Hepatocyte (in vitro differentiated cells): ENCODE results near the gene NOPCHAP1. TPM values are rescaled to one million over a fixed set of nuclear protein-coding genes. Genes with fewer than 3 reads are reported as not detected.

ENCODE experiments used
- DNase-seq: peaks from one replicate; pipeline ENCODE4 v3.0.0-alpha.2; 2016; ENCODE audit warnings: low spot score
- H2AFZ ChIP-seq: fragments of 200-600 bp; sonication (generic); 2 replicates; pipeline ENCODE4 v1.6.0; 2016; ENCODE audit warnings: antibody characterized with exemption, mild to moderate bottlenecking
- H3K27ac ChIP-seq: fragments of 200-600 bp; sonication (generic); 2 replicates; pipeline ENCODE4 v1.5.1; 2016; ENCODE audit warnings: mild to moderate bottlenecking
- H3K27me3 ChIP-seq: fragments of 200-600 bp; sonication (generic); 2 replicates; pipeline ENCODE4 v1.6.1; 2016
- H3K36me3 ChIP-seq: fragments of 200-600 bp; sonication (generic); replicated peaks from 2 replicates; pipeline ENCODE4 v1.5.1; 2016; ENCODE audit warnings: low read depth; ENCODE audit not compliant: insufficient read depth
- H3K4me1 ChIP-seq: fragments of 200-600 bp; sonication (generic); 2 replicates; pipeline ENCODE4 v1.5.1; 2016; ENCODE audit warnings: mild to moderate bottlenecking, moderate library complexity; ENCODE audit not compliant: insufficient read depth
- H3K4me2 ChIP-seq: fragments of 200-600 bp; sonication (generic); 2 replicates; pipeline ENCODE4 v1.6.0; 2016
- H3K4me3 ChIP-seq: fragments of 200-600 bp; sonication (generic); 2 replicates; pipeline ENCODE4 v1.5.1; 2016; ENCODE audit warnings: mild to moderate bottlenecking
- H3K79me2 ChIP-seq: fragments of 200-600 bp; sonication (generic); 2 replicates; pipeline ENCODE4 v1.6.0; 2017; ENCODE audit warnings: mild to moderate bottlenecking
- H3K9me2 ChIP-seq: fragments of 200-600 bp; sonication (generic); replicated peaks from 2 replicates; pipeline ENCODE4 v1.6.0; 2017; ENCODE audit warnings: mild to moderate bottlenecking; ENCODE audit not compliant: insufficient read depth
- H3K9me3 ChIP-seq: fragments of 200-600 bp; sonication (generic); 2 replicates; pipeline ENCODE4 v1.5.1; 2016; ENCODE audit warnings: low read depth, mild to moderate bottlenecking
- H4K20me1 ChIP-seq: fragments of 200-600 bp; sonication (generic); 2 replicates; pipeline ENCODE4 v1.6.0; 2016; ENCODE audit warnings: mild to moderate bottlenecking; ENCODE audit not compliant: insufficient read depth, poor library complexity, severe bottlenecking
- EZH2 ChIP-seq: fragments of 200-600 bp; sonication (generic); IDR thresholded peaks from 2 replicates; pipeline ENCODE4 v1.6.1; 2016; ENCODE audit warnings: antibody characterized with exemption, mild to moderate bottlenecking, borderline replicate concordance
- EZH2phosphoT487 ChIP-seq: fragments of 200-600 bp; sonication (generic); IDR thresholded peaks from one replicate; pipeline ENCODE4 v1.6.1; 2018; ENCODE audit warnings: antibody characterized with exemption, mild to moderate bottlenecking, low read depth, moderate library complexity; ENCODE audit not compliant: unreplicated experiment, severe bottlenecking
- WGBS: methylation state at CpG from one replicate; pipeline ENCODE4 v1.1.6; 2016; ENCODE audit warnings: low lambda C conversion rate; ENCODE audit errors: missing lambda C conversion rate; 5-methylcytosine and 5-hydroxymethylcytosine counted together
- polyA plus RNA-seq: library from polyadenylated mRNA; unstranded; fragments of >200 nt; fragmentation: Nextera tagmentation; extraction: Ambion mirVana; gene quantifications from 2 replicates; pipeline ENCODE4 v1.2.1, GENCODE V29; 2016
- total RNA-seq: library from RNA; depleted of rRNA; stranded (reverse); fragments of >200 nt; gene quantifications from 2 replicates; pipeline ENCODE4 v1.2.3, GENCODE V29; 2014
- TF ChIP-seq, protein P1 (sequence below): fragments of 200-600 bp; sonication (generic); IDR thresholded peaks from 2 replicates; pipeline ENCODE4 v1.5.1; 2016; ENCODE audit warnings: antibody characterized with exemption, mild to moderate bottlenecking; ENCODE audit not compliant: poor library complexity

Gene NOPCHAP1
- total and polyA plus RNA-seq, 2 experiments from 2014 or later = 2.4 to 16.2 TPM

DNA sequence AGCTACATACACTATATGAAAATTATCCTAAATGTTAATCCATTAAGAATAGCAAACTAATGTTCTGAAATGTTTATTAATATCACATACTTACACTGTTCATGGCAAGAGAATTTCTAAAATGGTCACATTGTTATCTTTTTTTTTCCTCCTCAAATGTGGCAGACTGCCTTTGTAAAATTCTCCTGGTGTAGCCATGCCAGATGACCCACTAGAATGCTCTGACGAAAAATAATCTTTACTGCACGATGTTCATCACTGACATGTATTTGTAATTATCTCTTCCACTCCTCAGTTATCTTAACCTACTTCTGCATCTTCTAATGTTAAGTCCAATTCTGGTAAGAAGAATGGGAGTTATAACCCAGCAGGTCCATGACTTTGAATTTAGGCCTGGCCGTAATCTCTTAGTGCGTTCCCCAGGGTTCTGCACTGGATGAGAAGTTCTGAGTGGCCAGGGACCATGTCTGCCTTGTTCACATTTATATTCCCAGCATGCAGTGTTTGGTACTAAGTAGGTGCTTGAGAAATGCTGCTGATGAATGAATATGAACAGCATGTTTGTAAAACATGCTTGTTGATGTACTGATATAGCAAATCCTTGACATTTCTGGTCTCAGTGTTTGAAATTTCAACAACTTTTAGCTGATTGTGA is 46.7 kb downstream of the NOPCHAP1 start:
- TF ChIP-seq EZH2 = no peak
- TF ChIP-seq, protein P1, sequence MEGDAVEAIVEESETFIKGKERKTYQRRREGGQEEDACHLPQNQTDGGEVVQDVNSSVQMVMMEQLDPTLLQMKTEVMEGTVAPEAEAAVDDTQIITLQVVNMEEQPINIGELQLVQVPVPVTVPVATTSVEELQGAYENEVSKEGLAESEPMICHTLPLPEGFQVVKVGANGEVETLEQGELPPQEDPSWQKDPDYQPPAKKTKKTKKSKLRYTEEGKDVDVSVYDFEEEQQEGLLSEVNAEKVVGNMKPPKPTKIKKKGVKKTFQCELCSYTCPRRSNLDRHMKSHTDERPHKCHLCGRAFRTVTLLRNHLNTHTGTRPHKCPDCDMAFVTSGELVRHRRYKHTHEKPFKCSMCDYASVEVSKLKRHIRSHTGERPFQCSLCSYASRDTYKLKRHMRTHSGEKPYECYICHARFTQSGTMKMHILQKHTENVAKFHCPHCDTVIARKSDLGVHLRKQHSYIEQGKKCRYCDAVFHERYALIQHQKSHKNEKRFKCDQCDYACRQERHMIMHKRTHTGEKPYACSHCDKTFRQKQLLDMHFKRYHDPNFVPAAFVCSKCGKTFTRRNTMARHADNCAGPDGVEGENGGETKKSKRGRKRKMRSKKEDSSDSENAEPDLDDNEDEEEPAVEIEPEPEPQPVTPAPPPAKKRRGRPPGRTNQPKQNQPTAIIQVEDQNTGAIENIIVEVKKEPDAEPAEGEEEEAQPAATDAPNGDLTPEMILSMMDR = no peak
- no peak overlapping the region for H3K4me3 ChIP-seq
- no peak overlapping the region for H3K27ac ChIP-seq
- H3K4me1 ChIP-seq = no peaks in the 10 kb centered on the region
- no peaks in the 10 kb centered on the region for H3K27me3 ChIP-seq
- H3K4me2 ChIP-seq = no peak overlapping the region
- 98% methylated on average over 4 of the region's 4 CpGs for WGBS
- no peaks in the 10 kb centered on the region for H4K20me1 ChIP-seq
- no peaks in the 10 kb centered on the region for H3K79me2 ChIP-seq
- H2AFZ ChIP-seq = no peak overlapping the region
- no peaks in the 10 kb centered on the region for H3K9me2 ChIP-seq
- H3K9me3 ChIP-seq = no peaks in the 10 kb centered on the region
- no peak for DNase-seq
- H3K36me3 ChIP-seq = no peaks in the 10 kb centered on the region

DNA sequence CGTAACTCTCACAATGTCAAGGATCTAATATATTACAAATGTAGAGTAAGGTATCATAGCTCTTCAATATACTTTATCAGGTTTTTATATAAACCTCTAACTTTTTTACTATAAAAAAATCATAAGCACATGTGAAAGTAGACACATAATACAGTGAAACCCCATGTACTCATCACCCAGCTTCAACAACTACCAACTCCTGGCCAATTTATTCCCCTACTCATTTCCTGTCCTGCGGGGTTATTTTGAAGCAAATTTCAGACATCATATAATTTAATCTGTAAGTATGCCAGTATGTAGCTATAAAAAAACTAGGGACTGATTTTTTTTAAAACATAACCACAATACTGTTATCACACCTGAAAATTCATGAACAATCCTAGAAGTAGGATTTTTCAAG is 47.7 kb downstream of the NOPCHAP1 start:
- Histone ChIP-seq H2AFZ (no peak overlapping the region), H3K9me3 (no peaks in the 10 kb centered on the region), H3K27me3 (no peaks in the 10 kb centered on the region), H3K36me3 (no peaks in the 10 kb centered on the region), H3K4me1 (no peaks in the 10 kb centered on the region), H3K4me3 (no peak overlapping the region), H3K4me2 (no peak overlapping the region), H3K79me2 (no peaks in the 10 kb centered on the region), H3K27ac (no peak overlapping the region), H4K20me1 (no peaks in the 10 kb centered on the region), H3K9me2 (no peaks in the 10 kb centered on the region)
- 93% methylated on average over 2 of the region's 2 CpGs for WGBS
- no peak for TF ChIP-seq EZH2
- TF ChIP-seq, protein P1 = no peak
- no peak for TF ChIP-seq EZH2phosphoT487
- DNase-seq = no peak

Other genes with a start within 250 kb of the NOPCHAP1 start
- gene SLC41A2, start 28.0 kb upstream of the NOPCHAP1 start, total RNA-seq = 42.8 and 48.2 TPM in 2 replicates
- gene SLC41A2, start 28.0 kb upstream of the NOPCHAP1 start, polyA plus RNA-seq = 8.3 and 8.4 TPM in 2 replicates
- gene ALDH1L2, start 98.1 kb downstream of the NOPCHAP1 start, total RNA-seq = 11.1 and 16.2 TPM in 2 replicates
- gene ALDH1L2, start 98.1 kb downstream of the NOPCHAP1 start, polyA plus RNA-seq = 5.9 and 6.5 TPM in 2 replicates
- 92.7 and 102 TPM in 2 replicates for gene WASHC4, start 121.4 kb downstream of the NOPCHAP1 start, total RNA-seq
- 31.3 and 38.0 TPM in 2 replicates for gene WASHC4, start 121.4 kb downstream of the NOPCHAP1 start, polyA plus RNA-seq
- gene APPL2, start 249.9 kb downstream of the NOPCHAP1 start, total RNA-seq = 51.9 and 74.1 TPM in 2 replicates
- gene APPL2, start 249.9 kb downstream of the NOPCHAP1 start, polyA plus RNA-seq = 38.2 and 42.2 TPM in 2 replicates